Esophagus muscularis mucosa (tissue), 4 donors: ENCODE data around the gene ANAPC10. TPM values are rescaled to one million over a fixed set of nuclear protein-coding genes. Genes with fewer than 3 reads are reported as not detected.

Source experiments
- DNase-seq: peaks from one replicate; pipeline ENCODE4 v3.0.0-alpha.2; 2017; ENCODE audit errors: extremely low spot score
- H3K27ac ChIP-seq, 4 donors: fragments of 200-600 bp; sonication (generic); replicated peaks in 1 of 4; 1 replicate in 3 of 4; 2 replicates in 1 of 4; pipeline ENCODE4 v1.5.1; 2016 to 2019; ENCODE audit warnings: mild to moderate bottlenecking in 1 of 4
- H3K27me3 ChIP-seq, 4 donors: fragments of 200-600 bp; sonication (generic); one replicate each; pipeline versions ENCODE4 v1.5.1 to v1.6.0; 2016 to 2019
- H3K36me3 ChIP-seq, 4 donors: fragments of 200-600 bp; sonication (generic); one replicate each; pipeline ENCODE4 v1.5.1; 2016 to 2019
- H3K4me1 ChIP-seq, 4 donors: fragments of 200-600 bp; sonication (generic); one replicate each; pipeline ENCODE4 v1.5.1; 2016 to 2019
- H3K4me3 ChIP-seq, 4 donors: fragments of 200-600 bp; sonication (generic); 1 replicate in 2 of 4; 2 replicates in 2 of 4; pipeline ENCODE4 v1.5.1; 2016 to 2019; ENCODE audit warnings: mild to moderate bottlenecking in 4 of 4, moderate library complexity in 1 of 4
- H3K9me3 ChIP-seq, 4 donors: fragments of 200-600 bp; sonication (generic); 1 replicate in 3 of 4; 2 replicates in 1 of 4; pipeline ENCODE4 v1.5.1; 2016 to 2019
- EP300 ChIP-seq: sonication (generic); formaldehyde crosslinking; IDR thresholded peaks from one replicate; pipeline ENCODE4 v1.6.1; 2017; ENCODE audit warnings: antibody characterized with exemption
- POLR2A ChIP-seq: fragments of 450-650 bp; IDR thresholded peaks from one replicate; pipeline ENCODE4 v1.6.1; 2017; ENCODE audit warnings: antibody characterized with exemption, moderate library complexity, mild to moderate bottlenecking, low read depth
- POLR2AphosphoS5 ChIP-seq, 2 donors: sonication (generic); formaldehyde crosslinking; IDR thresholded peaks; one replicate each; pipeline ENCODE4 v1.6.1; 2017; ENCODE audit warnings: antibody characterized with exemption in 2 of 2
- WGBS: methylation state at CpG from one replicate; pipeline ENCODE4 v1.1.5; 2018; 5-methylcytosine and 5-hydroxymethylcytosine counted together
- intact Hi-C: fragments of 100-400 bp; cut with DNase I; formaldehyde crosslinking; loops from one replicate; pipeline ENCODE4 v1.15.1; 2023
- total RNA-seq, 4 donors: library from RNA; depleted of rRNA; stranded (reverse); fragments of >200 nt; gene quantifications; one replicate each; pipeline versions ENCODE4 v1.1.0 to v1.2.1, GENCODE V29; 2016
- TF ChIP-seq, protein P1 (sequence below), 3 experiments: fragments of 200-600 bp in 2 of 3; fragments of 450-650 bp in 1 of 3; sonication (generic) in 2 of 3; IDR thresholded peaks; one replicate each; pipeline ENCODE4 v1.5.1; 2017 to 2019; ENCODE audit warnings: antibody characterized with exemption in 3 of 3, mild to moderate bottlenecking in 2 of 3, moderate library complexity in 1 of 3

Gene ANAPC10
- total RNA-seq, 4 donors from 2014 or later = 17.8 to 32.0 (median 21.3) TPM

- peaks cover 0 to 11% (median 1%) of the 10 kb centered on the region in 4 donors for H3K36me3 ChIP-seq
- no peaks in the 10 kb centered on the region for H3K27me3 ChIP-seq
- H3K4me3 ChIP-seq = no peak overlapping the region
- H3K27ac ChIP-seq = no peak overlapping the region
- WGBS = 97% methylated on average over 4 of the region's 4 CpGs
- intact Hi-C loops = no loop called here
- TF ChIP-seq EP300 (no peak), POLR2AphosphoS5 (IDR thresholded peaks at IDR 0.05) (no peak), POLR2A (no peak)
- TF ChIP-seq, protein P1, sequence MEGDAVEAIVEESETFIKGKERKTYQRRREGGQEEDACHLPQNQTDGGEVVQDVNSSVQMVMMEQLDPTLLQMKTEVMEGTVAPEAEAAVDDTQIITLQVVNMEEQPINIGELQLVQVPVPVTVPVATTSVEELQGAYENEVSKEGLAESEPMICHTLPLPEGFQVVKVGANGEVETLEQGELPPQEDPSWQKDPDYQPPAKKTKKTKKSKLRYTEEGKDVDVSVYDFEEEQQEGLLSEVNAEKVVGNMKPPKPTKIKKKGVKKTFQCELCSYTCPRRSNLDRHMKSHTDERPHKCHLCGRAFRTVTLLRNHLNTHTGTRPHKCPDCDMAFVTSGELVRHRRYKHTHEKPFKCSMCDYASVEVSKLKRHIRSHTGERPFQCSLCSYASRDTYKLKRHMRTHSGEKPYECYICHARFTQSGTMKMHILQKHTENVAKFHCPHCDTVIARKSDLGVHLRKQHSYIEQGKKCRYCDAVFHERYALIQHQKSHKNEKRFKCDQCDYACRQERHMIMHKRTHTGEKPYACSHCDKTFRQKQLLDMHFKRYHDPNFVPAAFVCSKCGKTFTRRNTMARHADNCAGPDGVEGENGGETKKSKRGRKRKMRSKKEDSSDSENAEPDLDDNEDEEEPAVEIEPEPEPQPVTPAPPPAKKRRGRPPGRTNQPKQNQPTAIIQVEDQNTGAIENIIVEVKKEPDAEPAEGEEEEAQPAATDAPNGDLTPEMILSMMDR (IDR thresholded peaks at IDR 0.05) = no peak
- no peaks in the 10 kb centered on the region for H3K9me3 ChIP-seq
- no peaks in the 10 kb centered on the region for H3K4me1 ChIP-seq
- no peak for DNase-seq
Observed at GRCh38 chr4:145047151-145047550, 50.8 kb downstream of the ANAPC10 start.

GRCh38 chr4:145045180-145045579 is 52.8 kb downstream of the ANAPC10 start:
- H3K27ac ChIP-seq = no peak overlapping the region
- no peaks in the 10 kb centered on the region for H3K9me3 ChIP-seq
- H3K27me3 ChIP-seq = no peaks in the 10 kb centered on the region
- WGBS = 86% methylated on average over 1 of the region's 1 CpG
- intact Hi-C loops = no loop called here
- TF ChIP-seq, protein P1 (IDR thresholded peaks at IDR 0.05) = no peak
- no peak for TF ChIP-seq EP300
- no peak for TF ChIP-seq POLR2AphosphoS5 (IDR thresholded peaks at IDR 0.05)
- TF ChIP-seq POLR2A = no peak
- DNase-seq = no peak
- H3K36me3 ChIP-seq = peaks cover 0 to 4% (median 1%) of the 10 kb centered on the region in 4 donors
- no peak overlapping the region for H3K4me3 ChIP-seq
- peaks cover 0 to 3% (median 0%) of the 10 kb centered on the region in 4 donors for H3K4me1 ChIP-seq

- 79% methylated on average over 3 of the region's 3 CpGs for WGBS
- Histone ChIP-seq H3K4me1 (peaks cover 0 to 3% (median 0%) of the 10 kb centered on the region in 4 donors), H3K27ac (no peak overlapping the region), H3K4me3 (no peak overlapping the region), H3K27me3 (no peaks in the 10 kb centered on the region), H3K36me3 (no peaks in the 10 kb centered on the region), H3K9me3 (no peaks in the 10 kb centered on the region)
- TF ChIP-seq, protein P1 (IDR thresholded peaks at IDR 0.05) = no peak
- TF ChIP-seq POLR2A = no peak
- TF ChIP-seq POLR2AphosphoS5 (IDR thresholded peaks at IDR 0.05) = no peak
- TF ChIP-seq EP300 = no peak
- intact Hi-C loops = no loop called here
- DNase-seq = no peak
Observed at GRCh38 chr4:145044341-145044740, 53.7 kb downstream of the ANAPC10 start.

- Histone ChIP-seq H3K36me3 (no peaks in the 10 kb centered on the region), H3K27ac (no peak overlapping the region), H3K4me1 (peaks cover 0 to 3% (median 0%) of the 10 kb centered on the region in 4 donors), H3K27me3 (no peaks in the 10 kb centered on the region), H3K4me3 (no peak overlapping the region), H3K9me3 (no peaks in the 10 kb centered on the region)
- WGBS = 79% methylated on average over 3 of the region's 3 CpGs
- TF ChIP-seq EP300 = no peak
- no peak for TF ChIP-seq POLR2AphosphoS5 (IDR thresholded peaks at IDR 0.05)
- TF ChIP-seq, protein P1 (IDR thresholded peaks at IDR 0.05) = no peak
- TF ChIP-seq POLR2A = no peak
- intact Hi-C loops = no loop called here
- DNase-seq = no peak
Observed at GRCh38 chr4:145043306-145043705, 54.7 kb downstream of the ANAPC10 start.

- 78% methylated on average over 3 of the region's 3 CpGs for WGBS
- no peak for DNase-seq
- H3K4me3 ChIP-seq = no peak overlapping the region
- no peaks in the 10 kb centered on the region for H3K9me3 ChIP-seq
- no peak overlapping the region for H3K27ac ChIP-seq
- intact Hi-C loops = no loop called here
- H3K36me3 ChIP-seq = no peaks in the 10 kb centered on the region
- no peaks in the 10 kb centered on the region for H3K27me3 ChIP-seq
- H3K4me1 ChIP-seq = peaks cover 0 to 3% (median 0%) of the 10 kb centered on the region in 4 donors
- TF ChIP-seq, protein P1 (IDR thresholded peaks at IDR 0.05) = no peak
- TF ChIP-seq POLR2A (no peak), POLR2AphosphoS5 (IDR thresholded peaks at IDR 0.05) (no peak), EP300 (no peak)
Observed at GRCh38 chr4:145042601-145043285, 55.3 kb downstream of the ANAPC10 start.
